Naive thymus-derived CD8-positive, alpha-beta T cell (primary cell): ENCODE data around the gene TOGARAM1. TPM values are rescaled to one million over a fixed set of nuclear protein-coding genes. Genes with fewer than 3 reads are reported as not detected.

Experiments
- ATAC-seq, 2 donors: fragments of 150-1000 bp; cut with Tn5 transposase in 1 of 2; sonication (Bioruptor Pico), chemical (Tn5 transposase) in 1 of 2; 1 replicate in 1 of 2; 2 replicates in 1 of 2; pipeline ENCODE4 v1.10.0; 2021; ENCODE audit warnings: mild to moderate bottlenecking in 2 of 2, moderate library complexity in 2 of 2
- POLR2A ChIA-PET: fragments of 350-600 bp; sonication (Branson Sonifier 250); formaldehyde crosslinking; loops from one replicate; lab custom pipeline; 2021; ENCODE audit warnings: antibody characterized with exemption; lab: Charles Lee
- DNase-seq, 10 donors: peaks; one replicate each; pipeline versions ENCODE4 v3.0.0 to v3.0.0-alpha.2; 2020 to 2022
- H3K27ac Mint-ChIP-seq, 10 donors: one replicate each; pipeline ENCODE4 v1.8.0; 2020 to 2022; ENCODE audit warnings: mild to moderate bottlenecking in 10 of 10, mixed read lengths in 10 of 10, moderate library complexity in 4 of 10, inconsistent platforms in 1 of 10
- H3K27me3 Mint-ChIP-seq, 5 donors: one replicate each; pipeline ENCODE4 v1.8.0; 2021 to 2022; ENCODE audit warnings: mixed read lengths in 5 of 5
- H3K36me3 Mint-ChIP-seq, 3 donors: one replicate each; pipeline ENCODE4 v1.8.0; 2020 to 2022; ENCODE audit warnings: mixed read lengths in 3 of 3, mild to moderate bottlenecking in 2 of 3, inconsistent platforms in 1 of 3
- H3K4me1 Mint-ChIP-seq, 4 donors: one replicate each; pipeline ENCODE4 v1.8.0; 2021 to 2022; ENCODE audit warnings: mixed read lengths in 4 of 4
- H3K4me3 Mint-ChIP-seq, 10 donors: one replicate each; pipeline ENCODE4 v1.8.0; 2020 to 2022; ENCODE audit warnings: mild to moderate bottlenecking in 10 of 10, mixed read lengths in 10 of 10, moderate library complexity in 6 of 10, inconsistent platforms in 1 of 10
- H3K9me3 Mint-ChIP-seq, 9 donors: one replicate each; pipeline ENCODE4 v1.8.0; 2020 to 2022; ENCODE audit warnings: mixed read lengths in 9 of 9, mild to moderate bottlenecking in 3 of 9, inconsistent platforms in 1 of 9, moderate library complexity in 1 of 9
- polyA plus RNA-seq, 3 donors: library from polyadenylated mRNA; unstranded; fragments of 300-500 nt; fragmentation: Illumina TruSeq; gene quantifications; one replicate each; pipeline ENCODE4 v1.2.3, GENCODE V29; 2021
- total RNA-seq, 8 experiments: library from RNA in 2 of 8; stranded (reverse) in 2 of 8; gene quantifications; one replicate each; pipeline ENCODE4 v1.2.3 and lab custom pipeline; 2021 to 2026

The TOGARAM1 gene
- total RNA-seq (10 to 100 TPM; 14.8 to 18.3 TPM), polyA plus RNA-seq (10 to 100 TPM in 1 of 3 donors, 1 to 10 TPM in 2; 7.6 to 13.3 (median 10.0) TPM), total RNA-seq (lab: John Stamatoyannopoulos, UW) (29.9 to 76.3 (median 42.0) reads per million in 6 experiments)

- Mint-ChIP-seq H3K27ac (no peak within 1 kb of the TSS), H3K27me3 (no peaks in the 10 kb centered on the region), H3K9me3 (peaks cover 0 to 39% (median 6%) of the 10 kb centered on the region in 9 donors), H3K4me3 (no peak within 1 kb of the TSS), H3K4me1 (peaks cover 12 to 67% (median 45%) of the 10 kb centered on the region in 4 donors), H3K36me3 (peaks cover 5 to 30% (median 30%) of the 10 kb centered on the region in 3 donors)
- POLR2A ChIA-PET = interaction anchor here (0.6 to 4.8 kb wide), 12 partner anchors 17 to 291 kb away, joined by 3 to 60 read pairs (median 4); partner anchors contain the start of genes FANCM, FKBP3, MIS18BP1 and PRPF39
- ATAC-seq (peak; percentile 85 to 89), DNase-seq (peak; percentile 82 to 100 (median 98))
Observed at GRCh38 chr14:44961554-44962333, at the start of gene TOGARAM1, which contains the start of gene KLHL28. Gene TOGARAM1, plus strand, starts transcription at chr14:44962190. Its CDS starts 232 bp downstream, at chr14:44962422. Gene KLHL28, minus strand, starts transcription at chr14:44961947. Its CDS starts 16,019 bp downstream, at chr14:44945928.

- H3K27me3 Mint-ChIP-seq = peaks cover 20 to 30% (median 24%) of the 10 kb centered on the region in 5 donors
- DNase-seq (no peak), ATAC-seq (no peak)
- peaks cover 0 to 7% (median 0%) of the 10 kb centered on the region in 9 donors for H3K9me3 Mint-ChIP-seq
- peaks cover 0 to 4% (median 2%) of the 10 kb centered on the region in 3 donors for H3K36me3 Mint-ChIP-seq
- POLR2A ChIA-PET = no interaction called here
- no peak overlapping the region for H3K4me3 Mint-ChIP-seq
- H3K27ac Mint-ChIP-seq = no peak overlapping the region
- peaks cover 0 to 8% (median 7%) of the 10 kb centered on the region in 4 donors for H3K4me1 Mint-ChIP-seq
Observed at GRCh38 chr14:44914849-44915248, 47.1 kb upstream of the TOGARAM1 start.

- POLR2A ChIA-PET = no interaction called here
- DNase-seq (no peak), ATAC-seq (no peak)
- Mint-ChIP-seq H3K36me3 (peaks cover 0 to 42% (median 5%) of the 10 kb centered on the region in 3 donors), H3K4me1 (peaks cover 0 to 20% (median 11%) of the 10 kb centered on the region in 4 donors), H3K27ac (no peak overlapping the region), H3K9me3 (no peaks in the 10 kb centered on the region), H3K4me3 (no peak overlapping the region), H3K27me3 (no peaks in the 10 kb centered on the region)
Observed at GRCh38 chr14:44928793-44929192, 33.2 kb upstream of the TOGARAM1 start.

GRCh38 chr14:44935155-44935554, 26.8 kb upstream of the TOGARAM1 start:
- Mint-ChIP-seq H3K9me3 (peaks cover 0 to 16% (median 0%) of the 10 kb centered on the region in 9 donors), H3K27ac (no peak overlapping the region), H3K27me3 (no peaks in the 10 kb centered on the region), H3K4me1 (peaks cover 22 to 53% (median 36%) of the 10 kb centered on the region in 4 donors), H3K4me3 (no peak overlapping the region), H3K36me3 (peaks cover 12 to 72% (median 47%) of the 10 kb centered on the region in 3 donors)
- POLR2A ChIA-PET = interaction anchor here (0.7 kb wide), 1 partner anchor 27 kb away, joined by 3 read pairs; the partner anchor contains the start of genes KLHL28 and TOGARAM1
- no peak for DNase-seq
- ATAC-seq = no peak

GRCh38 chr14:44937547-44937946, 24.4 kb upstream of the TOGARAM1 start:
- POLR2A ChIA-PET = no interaction called here
- ATAC-seq (no peak), DNase-seq (no peak)
- peaks cover 34 to 59% (median 51%) of the 10 kb centered on the region in 4 donors for H3K4me1 Mint-ChIP-seq
- H3K36me3 Mint-ChIP-seq = peaks cover 28 to 78% (median 65%) of the 10 kb centered on the region in 3 donors
- peaks cover 0 to 16% (median 0%) of the 10 kb centered on the region in 9 donors for H3K9me3 Mint-ChIP-seq
- peak overlapping the region in 1 of 10 donors; percentile 11 for H3K27ac Mint-ChIP-seq
- H3K27me3 Mint-ChIP-seq = no peaks in the 10 kb centered on the region
- H3K4me3 Mint-ChIP-seq = peak overlapping the region in 1 of 10 donors; percentile 42

- Mint-ChIP-seq H3K27me3 (no peaks in the 10 kb centered on the region), H3K27ac (peak overlapping the region in 2 of 10 donors; percentile 26 to 67), H3K36me3 (peaks cover 39 to 76% (median 71%) of the 10 kb centered on the region in 3 donors), H3K4me1 (peaks cover 31 to 57% (median 47%) of the 10 kb centered on the region in 4 donors), H3K4me3 (peak overlapping the region in 1 of 10 donors; percentile 25), H3K9me3 (peaks cover 0 to 16% (median 0%) of the 10 kb centered on the region in 9 donors)
- ATAC-seq (no peak), DNase-seq (no peak)
- POLR2A ChIA-PET = no interaction called here
Observed at GRCh38 chr14:44940211-44940610, 21.8 kb upstream of the TOGARAM1 start.

GRCh38 chr14:44940944-44941343, 21.0 kb upstream of the TOGARAM1 start:
- ATAC-seq = peak in 1 of 2 donors; percentile 35
- no peaks in the 10 kb centered on the region for H3K27me3 Mint-ChIP-seq
- H3K4me3 Mint-ChIP-seq = peak overlapping the region in 3 of 10 donors; percentile 4 to 49 (median 38)
- peaks cover 33 to 56% (median 45%) of the 10 kb centered on the region in 4 donors for H3K4me1 Mint-ChIP-seq
- peak overlapping the region in 5 of 10 donors; percentile 11 to 67 (median 26) for H3K27ac Mint-ChIP-seq
- H3K36me3 Mint-ChIP-seq = peaks cover 44 to 82% (median 78%) of the 10 kb centered on the region in 3 donors
- DNase-seq = no peak
- H3K9me3 Mint-ChIP-seq = peaks cover 0 to 16% (median 0%) of the 10 kb centered on the region in 9 donors
- POLR2A ChIA-PET = no interaction called here

GRCh38 chr14:44941591-44941990, 20.4 kb upstream of the TOGARAM1 start:
- Mint-ChIP-seq H3K36me3 (peaks cover 38 to 78% (median 72%) of the 10 kb centered on the region in 3 donors), H3K4me3 (peak overlapping the region in 6 of 10 donors; percentile 1 to 47 (median 30)), H3K9me3 (peaks cover 0 to 11% (median 0%) of the 10 kb centered on the region in 9 donors), H3K4me1 (peaks cover 27 to 50% (median 41%) of the 10 kb centered on the region in 4 donors), H3K27ac (peak overlapping the region in 5 of 10 donors; percentile 1 to 63 (median 7)), H3K27me3 (no peaks in the 10 kb centered on the region)
- POLR2A ChIA-PET = no interaction called here
- ATAC-seq (no peak), DNase-seq (no peak)

- Mint-ChIP-seq H3K4me3 (peak overlapping the region in 1 of 10 donors; percentile 34), H3K27me3 (no peaks in the 10 kb centered on the region), H3K36me3 (peaks cover 41 to 80% (median 76%) of the 10 kb centered on the region in 3 donors), H3K9me3 (peaks cover 0 to 18% (median 3%) of the 10 kb centered on the region in 9 donors), H3K4me1 (peaks cover 29 to 51% (median 44%) of the 10 kb centered on the region in 4 donors), H3K27ac (peak overlapping the region in 1 of 10 donors; percentile 1)
- DNase-seq (no peak), ATAC-seq (no peak)
- POLR2A ChIA-PET = no interaction called here
Observed at GRCh38 chr14:44942436-44942835, 19.6 kb upstream of the TOGARAM1 start.

- peaks cover 33 to 52% (median 44%) of the 10 kb centered on the region in 4 donors for H3K4me1 Mint-ChIP-seq
- peaks cover 36 to 76% (median 73%) of the 10 kb centered on the region in 3 donors for H3K36me3 Mint-ChIP-seq
- H3K27me3 Mint-ChIP-seq = no peaks in the 10 kb centered on the region
- H3K9me3 Mint-ChIP-seq = peaks cover 0 to 17% (median 3%) of the 10 kb centered on the region in 9 donors
- no peak overlapping the region for H3K4me3 Mint-ChIP-seq
- ATAC-seq (no peak), DNase-seq (no peak)
- H3K27ac Mint-ChIP-seq = no peak overlapping the region
- POLR2A ChIA-PET = interaction anchor here (0.7 kb wide), 1 partner anchor 165 kb away, joined by 4 read pairs; no protein-coding TSS in a partner anchor
Observed at GRCh38 chr14:44944107-44944506, 17.9 kb upstream of the TOGARAM1 start.

GRCh38 chr14:44945264-44945663, 16.7 kb upstream of the TOGARAM1 start:
- Mint-ChIP-seq H3K4me1 (peaks cover 28 to 53% (median 45%) of the 10 kb centered on the region in 4 donors), H3K27ac (no peak overlapping the region), H3K27me3 (no peaks in the 10 kb centered on the region), H3K36me3 (peaks cover 36 to 69% (median 65%) of the 10 kb centered on the region in 3 donors), H3K9me3 (peaks cover 0 to 10% (median 3%) of the 10 kb centered on the region in 9 donors), H3K4me3 (no peak overlapping the region)
- ATAC-seq (no peak), DNase-seq (no peak)
- POLR2A ChIA-PET = no interaction called here

- ATAC-seq (no peak), DNase-seq (no peak)
- Mint-ChIP-seq H3K36me3 (peaks cover 5 to 63% (median 31%) of the 10 kb centered on the region in 3 donors), H3K4me1 (peaks cover 18 to 59% (median 47%) of the 10 kb centered on the region in 4 donors), H3K27me3 (no peaks in the 10 kb centered on the region), H3K4me3 (no peak overlapping the region), H3K27ac (no peak overlapping the region), H3K9me3 (peaks cover 0 to 10% (median 3%) of the 10 kb centered on the region in 9 donors)
- POLR2A ChIA-PET = no interaction called here
Observed at GRCh38 chr14:44951051-44951450, 10.9 kb upstream of the TOGARAM1 start.
